Measurements from ENCODE around the gene ADGRL3. TPM values are rescaled to one million over a fixed set of nuclear protein-coding genes. Genes with fewer than 3 reads are reported as not detected.

The ADGRL3 gene
- total and polyA plus RNA-seq, 12 donors: 2.4 to 182 (median 22.1) TPM

- 90 to 97% (median 94%) methylated on average over 2 of the region's 2 CpGs for WGBS, 4 donors
- Histone ChIP-seq H3K9me3 (replicated peaks in 1 of 3) (peaks cover 0 to 7% (median 0%) of the 10 kb centered on the region in 3 donors), H3K4me1 (replicated peaks in 1 of 2) (no peaks in the 10 kb centered on the region), H3K4me3 (no peak overlapping the region), H3K27me3 (no peaks in the 10 kb centered on the region), H3K27ac (no peak overlapping the region), H3K36me3 (replicated peaks in 1 of 2) (no peaks in the 10 kb centered on the region)
- DNase-seq: no peak
- intact Hi-C loops (cut with DNase I): no loop called here
- TF ChIP-seq CTCF (IDR thresholded peaks at IDR 0.05): no peak
- no peak for TF ChIP-seq POLR2A (IDR thresholded peaks at IDR 0.05)
Observed at GRCh38 chr4:61675464-61675863, 475.3 kb downstream of the ADGRL3 start.

- intact Hi-C loops (cut with DNase I): no loop called here
- Histone ChIP-seq H3K27me3 (no peaks in the 10 kb centered on the region), H3K4me1 (replicated peaks in 1 of 2) (no peaks in the 10 kb centered on the region), H3K36me3 (replicated peaks in 1 of 2) (no peaks in the 10 kb centered on the region), H3K4me3 (no peak overlapping the region), H3K9me3 (replicated peaks in 1 of 3) (peaks cover 0 to 3% (median 0%) of the 10 kb centered on the region in 3 donors), H3K27ac (no peak overlapping the region)
- 88 to 95% (median 93%) methylated on average over 1 of the region's 1 CpG for WGBS, 4 donors
- TF ChIP-seq CTCF (IDR thresholded peaks at IDR 0.05): no peak
- no peak for TF ChIP-seq POLR2A (IDR thresholded peaks at IDR 0.05)
- DNase-seq: no peak
Observed at GRCh38 chr4:61678297-61678696, 478.2 kb downstream of the ADGRL3 start.

GRCh38 chr4:61693520-61693919 lies 493.4 kb downstream of the ADGRL3 start:
- no peak overlapping the region for H3K4me3 ChIP-seq
- no peaks in the 10 kb centered on the region for H3K9me3 ChIP-seq (replicated peaks in 1 of 3)
- TF ChIP-seq POLR2A (IDR thresholded peaks at IDR 0.05) (no peak), CTCF (IDR thresholded peaks at IDR 0.05) (no peak)
- no peak overlapping the region for H3K27ac ChIP-seq
- 82 to 96% (median 94%) methylated on average over 1 of the region's 1 CpG for WGBS, 4 donors
- intact Hi-C loops (cut with DNase I): no loop called here
- DNase-seq: no peak
- no peaks in the 10 kb centered on the region for H3K27me3 ChIP-seq
- no peaks in the 10 kb centered on the region for H3K36me3 ChIP-seq (replicated peaks in 1 of 2)
- H3K4me1 ChIP-seq (replicated peaks in 1 of 2): no peaks in the 10 kb centered on the region

- Histone ChIP-seq H3K4me1 (replicated peaks in 1 of 2) (no peaks in the 10 kb centered on the region), H3K9me3 (replicated peaks in 1 of 3) (no peaks in the 10 kb centered on the region), H3K4me3 (no peak overlapping the region), H3K36me3 (replicated peaks in 1 of 2) (no peaks in the 10 kb centered on the region), H3K27ac (no peak overlapping the region), H3K27me3 (no peaks in the 10 kb centered on the region)
- DNase-seq: no peak
- 75 to 83% (median 81%) methylated on average over 4 of the region's 4 CpGs for WGBS, 4 donors
- no peak for TF ChIP-seq CTCF (IDR thresholded peaks at IDR 0.05)
- TF ChIP-seq POLR2A (IDR thresholded peaks at IDR 0.05): no peak
- intact Hi-C loops (cut with DNase I): no loop called here
Observed at GRCh38 chr4:61714387-61714911, 514.3 kb downstream of the ADGRL3 start.

Measured in adrenal gland (tissue), 12 donors.